PC-3 (cell line): ENCODE measurements around the gene MED26.

ENCODE experiments used
- CTCF ChIP-seq: fragments of 300-600 bp; sonication (generic); conservative IDR thresholded peaks from 2 replicates; pipeline ENCODE4 v1.5.1; 2017; ENCODE audit warnings: antibody characterized with exemption, low read depth, mild to moderate bottlenecking, low read length
- EZH2 ChIP-seq: fragments of 300-600 bp; sonication (generic); IDR thresholded peaks from one replicate; pipeline ENCODE4 v1.6.1; 2017; ENCODE audit warnings: antibody characterized with exemption, mild to moderate bottlenecking, low read length; ENCODE audit not compliant: unreplicated experiment
- EZH2phosphoT487 ChIP-seq: fragments of 300-600 bp; sonication (generic); IDR thresholded peaks from 2 replicates; pipeline ENCODE4 v1.6.1; 2018; ENCODE audit warnings: mild to moderate bottlenecking, antibody characterized with exemption, low read length, borderline replicate concordance

- TF ChIP-seq EZH2 (no peak), CTCF (no peak), EZH2phosphoT487 (no peak)
Measured at GRCh38 chr19:16529466-16530144, 98.4 kb downstream of the MED26 start.
